IMR-90 (cell line): Measurements from ENCODE around the gene FOXQ1. TPM values are rescaled to one million over a fixed set of nuclear protein-coding genes. Genes with fewer than 3 reads are reported as not detected.

Experiments
- ATAC-seq: fragments of 200-7000 bp; cut with Tn5 transposase; 2 replicates; pipeline ENCODE4 v1.9.1; 2020; ENCODE audit warnings: low read depth, mild to moderate bottlenecking, moderate library complexity
- BruUV-seq: library from RNA; stranded (reverse); fragments of 400-500 nt; replicated peaks from 2 replicates; lab custom pipeline; 2021; lab: Mats Ljungman, UMichigan
- CTCF ChIA-PET: fragments of 300-600 bp; formaldehyde crosslinking; extraction: SDS; loops from one replicate; lab custom pipeline; 2021; ENCODE audit warnings: antibody characterized with exemption; lab: Yijun Ruan, JAX
- POLR2A ChIA-PET: fragments of 300-600 bp; sonication (Branson Sonifier 250); formaldehyde crosslinking; loops from one replicate; lab custom pipeline; 2022; ENCODE audit warnings: antibody characterized with exemption; ENCODE audit not compliant: unreplicated experiment; lab: Charles Lee
- DNase-seq: peaks from one replicate; pipeline ENCODE4 v3.0.0; 2013
- H2AFZ ChIP-seq: replicated peaks from 2 replicates; pipeline ENCODE3; 2013; ENCODE audit warnings: low read length, mild to moderate bottlenecking; ENCODE audit not compliant: poor library complexity
- H2AK5ac ChIP-seq: 2 replicates; pipeline ENCODE4 v1.6.1; 2013; ENCODE audit warnings: low read depth, low read length, inconsistent platforms
- H2AK9ac ChIP-seq: replicated peaks from 2 replicates; pipeline ENCODE3; 2013; ENCODE audit warnings: mild to moderate bottlenecking, low read depth, low read length, moderate library complexity; ENCODE audit not compliant: poor library complexity
- H2BK120ac ChIP-seq: 2 replicates; pipeline ENCODE4 v1.6.1; 2013; ENCODE audit warnings: low read depth, low read length, inconsistent platforms
- H2BK15ac ChIP-seq: 3 replicates; pipeline ENCODE4 v1.6.1; 2013; ENCODE audit warnings: low read depth, low read length, inconsistent platforms
- H2BK20ac ChIP-seq: 2 replicates; pipeline ENCODE4 v1.6.1; 2013; ENCODE audit warnings: low read depth, mild to moderate bottlenecking, inconsistent platforms, low read length, moderate library complexity
- H2BK5ac ChIP-seq: 2 replicates; pipeline ENCODE4 v1.6.1; 2013; ENCODE audit warnings: mild to moderate bottlenecking, low read depth, low read length, inconsistent platforms; ENCODE audit not compliant: poor library complexity, severe bottlenecking
- H3K14ac ChIP-seq: replicated peaks from 2 replicates; pipeline ENCODE4 v1.6.1; 2013; ENCODE audit warnings: low read depth, low read length, inconsistent platforms
- H3K18ac ChIP-seq: 2 replicates; pipeline ENCODE4 v1.6.1; 2013; ENCODE audit warnings: low read depth, low read length, control low read depth
- H3K23ac ChIP-seq: 2 replicates; pipeline ENCODE4 v1.6.1; 2013; ENCODE audit warnings: low read depth, low read length, inconsistent platforms
- H3K27ac ChIP-seq: 2 replicates; pipeline ENCODE4 v1.5.1; 2013; ENCODE audit warnings: mild to moderate bottlenecking, control low read depth, low read length; ENCODE audit not compliant: insufficient read depth
- H3K27me3 ChIP-seq: 2 replicates; pipeline ENCODE4 v1.6.1; 2013; ENCODE audit warnings: low read length; ENCODE audit not compliant: control insufficient read depth, insufficient read depth
- H3K36me3 ChIP-seq: 2 replicates; pipeline ENCODE4 v1.6.1; 2013; ENCODE audit warnings: low read length, mixed read lengths; ENCODE audit not compliant: control insufficient read depth, insufficient read depth
- H3K4ac ChIP-seq: 2 replicates; pipeline ENCODE4 v1.6.1; 2013; ENCODE audit warnings: low read depth, low read length, inconsistent platforms
- H3K4me1 ChIP-seq: 2 replicates; pipeline ENCODE4 v1.6.1; 2013; ENCODE audit warnings: low read length, mixed read lengths; ENCODE audit not compliant: control insufficient read depth, insufficient read depth
- H3K4me2 ChIP-seq: 2 replicates; pipeline ENCODE4 v1.6.1; 2013; ENCODE audit warnings: low read depth, mild to moderate bottlenecking, control low read depth, low read length, moderate library complexity
- H3K4me3 ChIP-seq: 2 replicates; pipeline ENCODE4 v1.5.1; 2013; ENCODE audit warnings: low read depth, mild to moderate bottlenecking, control low read depth, low read length, moderate library complexity; ENCODE audit not compliant: insufficient read depth
- H3K56ac ChIP-seq: 2 replicates; pipeline ENCODE4 v1.6.1; 2013; ENCODE audit warnings: low read length, inconsistent platforms; ENCODE audit not compliant: insufficient read depth; ENCODE audit errors: extremely low read depth
- H3K79me1 ChIP-seq, 2 experiments: 2 replicates each; pipeline ENCODE4 v1.6.1; 2013; ENCODE audit warnings: low read length in 2 of 2, inconsistent platforms in 1 of 2, low read depth in 1 of 2
- H3K9ac ChIP-seq: 2 replicates; pipeline ENCODE4 v1.6.1; 2013; ENCODE audit warnings: low read depth, low read length, control low read depth
- H3K9me1 ChIP-seq: 2 replicates; pipeline ENCODE4 v1.6.1; 2013; ENCODE audit warnings: low read length, inconsistent platforms; ENCODE audit not compliant: insufficient read depth
- H3K9me3 ChIP-seq: 2 replicates; pipeline ENCODE4 v1.6.1; 2013; ENCODE audit warnings: low read length; ENCODE audit not compliant: control insufficient read depth, insufficient read depth
- H4K20me1 ChIP-seq: 2 replicates; pipeline ENCODE4 v1.6.1; 2013; ENCODE audit warnings: low read length, inconsistent platforms; ENCODE audit not compliant: insufficient read depth
- H4K5ac ChIP-seq: 2 replicates; pipeline ENCODE4 v1.6.1; 2013; ENCODE audit warnings: mild to moderate bottlenecking, low read depth, low read length, control low read depth
- H4K8ac ChIP-seq, 2 experiments: 2 replicates each; pipeline ENCODE4 v1.6.1; 2013; ENCODE audit warnings: low read depth in 2 of 2, low read length in 2 of 2, control low read depth in 1 of 2, inconsistent platforms in 1 of 2
- H4K91ac ChIP-seq: 2 replicates; pipeline ENCODE4 v1.6.1; 2013; ENCODE audit warnings: low read depth, low read length, inconsistent platforms; ENCODE audit not compliant: insufficient read depth
- BHLHE40 ChIP-seq: fragments of 150-350 bp; IDR thresholded peaks from 2 replicates; pipeline ENCODE4 v1.6.1; 2016; ENCODE audit warnings: mild to moderate bottlenecking, low read depth, low read length
- CEBPB ChIP-seq: IDR thresholded peaks from 2 replicates; pipeline ENCODE4 v1.6.1; 2012; ENCODE audit warnings: low read depth, low read length, improper control_type of control experiment
- FOS ChIP-seq: fragments of 150-350 bp; IDR thresholded peaks from 2 replicates; pipeline ENCODE4 v1.6.1; 2016; ENCODE audit warnings: low read depth, low read length
- MAZ ChIP-seq: IDR thresholded peaks from 2 replicates; pipeline ENCODE4 v1.6.1; 2012; ENCODE audit warnings: low read depth, mild to moderate bottlenecking, low read length, improper control_type of control experiment, moderate library complexity, borderline replicate concordance
- RCOR1 ChIP-seq: IDR thresholded peaks from 2 replicates; pipeline ENCODE4 v1.6.1; 2012; ENCODE audit warnings: mild to moderate bottlenecking, low read length, improper control_type of control experiment; ENCODE audit not compliant: insufficient replicate concordance
- WGBS, 2 experiments: methylation state at CpG; one replicate each; pipeline versions ENCODE4 v1.1.5 to v1.1.7; 2013; ENCODE audit warnings: missing lambda C conversion rate in 2 of 2; ENCODE audit not compliant: insufficient read length in 1 of 2; ENCODE audit errors: extremely low coverage in 2 of 2; 5-methylcytosine and 5-hydroxymethylcytosine counted together
- dilution Hi-C: fragments of 300-500 bp; cut with HindIII; formaldehyde crosslinking; loops from one replicate; pipeline ENCODE4 v1.14.3; 2018; ENCODE audit warnings: low sequenced_read_pairs; ENCODE audit not compliant: unreplicated experiment
- in situ Hi-C: fragments of 300-500 bp; cut with MboI; formaldehyde crosslinking; loops from 3 replicates; pipeline ENCODE4 v1.14.3; 2019; ENCODE audit warnings: low sequenced_read_pairs, inconsistent platforms, mixed read lengths
- intact Hi-C: fragments of 100-400 bp; cut with micrococcal nuclease; formaldehyde crosslinking; loops from 2 replicates; pipeline ENCODE4 v1.10.0; 2022
- polyA plus RNA-seq, 3 experiments: library from polyadenylated mRNA; depleted of rRNA; stranded (reverse); fragments of >200 nt; gene quantifications; 2 replicates each; pipeline ENCODE4 v1.2.3, GENCODE V29; 2012; ENCODE audit warnings: low replicate concordance in 1 of 3
- total RNA-seq: library from RNA; depleted of rRNA; stranded (reverse); fragments of >200 nt; gene quantifications from 2 replicates; pipeline ENCODE4 v1.2.3, GENCODE V29; 2012
- TF ChIP-seq, protein P1 (sequence below): fragments of 150-350 bp; IDR thresholded peaks from 2 replicates; pipeline ENCODE4 v1.6.1; 2016; ENCODE audit warnings: low read depth, mild to moderate bottlenecking, low read length, moderate library complexity, borderline replicate concordance

The FOXQ1 gene
- total and polyA plus RNA-seq, 2 of the 4 experiments (the other 2 are of a cell fraction): not detected

DNA sequence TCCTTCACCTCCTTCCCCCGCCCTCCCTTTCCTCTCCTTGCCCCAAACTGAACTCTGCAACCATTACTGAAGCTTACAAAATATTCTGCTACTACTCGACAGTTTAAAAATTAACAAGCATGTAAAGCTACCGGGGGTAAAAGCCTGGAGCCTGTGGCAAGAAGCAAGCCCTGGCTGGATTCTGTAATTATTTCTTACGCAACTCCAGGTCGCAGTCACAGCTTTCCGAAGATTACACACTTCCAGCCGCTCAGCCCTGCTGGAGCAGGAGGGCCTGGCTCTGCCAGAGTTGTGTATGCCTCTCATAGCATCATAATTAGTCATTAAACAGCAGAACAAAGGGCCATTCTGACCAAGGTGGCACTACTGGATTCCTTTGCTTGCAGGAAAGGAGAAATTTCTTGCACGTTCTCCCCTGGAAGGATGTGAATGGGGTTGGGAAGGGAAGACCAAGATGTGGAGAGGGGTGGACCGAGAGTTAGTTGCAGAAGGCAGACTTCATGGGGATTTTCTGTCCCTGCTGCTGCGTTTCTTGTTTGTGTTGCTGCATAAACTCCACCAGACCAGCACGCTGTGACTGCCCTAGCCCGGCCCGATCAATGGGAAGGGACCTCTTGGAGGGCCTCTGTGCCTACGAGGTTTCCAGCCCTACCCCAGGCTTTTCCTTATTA, 23.6 kb downstream of the FOXQ1 start:
- H3K4me1 ChIP-seq: peaks cover 7% of the 10 kb centered on the region; the same call in 1 of the 2 replicates
- no peaks in the 10 kb centered on the region for H3K27me3 ChIP-seq
- H4K8ac ChIP-seq: no peak overlapping the region; a peak in 1 of 4 replicates
- in situ Hi-C loops (no loop called here), intact Hi-C loops (no loop called here), dilution Hi-C loops (no loop called here)
- ChIA-PET POLR2A (no interaction called here), CTCF (no interaction called here)
- no TSS peak for BruUV-seq
- 10% methylated on average over 5 of the region's 14 CpGs; no CpG with 5 or more reads in 1 of the 2 experiments for WGBS, 2 experiments
- TF ChIP-seq CEBPB: peak; percentile 97
- TF ChIP-seq MAZ: peak; percentile 13; the same call in 1 of the 2 replicates
- TF ChIP-seq RCOR1: no peak
- peak; percentile 48; the same call in 1 of the 2 replicates for TF ChIP-seq BHLHE40
- TF ChIP-seq FOS: peak; percentile 10; the same call in 1 of the 2 replicates
- TF ChIP-seq, protein P1, sequence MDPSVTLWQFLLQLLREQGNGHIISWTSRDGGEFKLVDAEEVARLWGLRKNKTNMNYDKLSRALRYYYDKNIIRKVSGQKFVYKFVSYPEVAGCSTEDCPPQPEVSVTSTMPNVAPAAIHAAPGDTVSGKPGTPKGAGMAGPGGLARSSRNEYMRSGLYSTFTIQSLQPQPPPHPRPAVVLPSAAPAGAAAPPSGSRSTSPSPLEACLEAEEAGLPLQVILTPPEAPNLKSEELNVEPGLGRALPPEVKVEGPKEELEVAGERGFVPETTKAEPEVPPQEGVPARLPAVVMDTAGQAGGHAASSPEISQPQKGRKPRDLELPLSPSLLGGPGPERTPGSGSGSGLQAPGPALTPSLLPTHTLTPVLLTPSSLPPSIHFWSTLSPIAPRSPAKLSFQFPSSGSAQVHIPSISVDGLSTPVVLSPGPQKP: no peak
- no peak overlapping the region for H3K23ac ChIP-seq
- H3K14ac ChIP-seq: 0 out of 2 replicates have a peak overlapping the region, but pooled peaks have one; percentile 16
- no peak overlapping the region for H4K91ac ChIP-seq
- peak overlapping the region; percentile 4 for H2BK5ac ChIP-seq
- no peaks in the 10 kb centered on the region for H4K20me1 ChIP-seq
- no peaks in the 10 kb centered on the region for H3K9me1 ChIP-seq
- no peak overlapping the region for H4K5ac ChIP-seq
- H3K4me3 ChIP-seq: no peak overlapping the region
- peak overlapping the region; percentile 43; the same call in 1 of the 2 replicates for H2BK20ac ChIP-seq
- ATAC-seq (peak; percentile 95), DNase-seq (peak; percentile 76)
- peak overlapping the region; percentile 4 for H2BK120ac ChIP-seq
- H2BK15ac ChIP-seq: 0 out of 3 replicates have a peak overlapping the region, but pooled peaks have one; percentile 40
- H3K9me3 ChIP-seq: no peaks in the 10 kb centered on the region
- H3K36me3 ChIP-seq: no peaks in the 10 kb centered on the region
- H3K4ac ChIP-seq: peak overlapping the region; percentile 12; the same call in 1 of the 2 replicates
- H3K9ac ChIP-seq: no peak overlapping the region
- H3K79me1 ChIP-seq: no peaks in the 10 kb centered on the region
- H2AK5ac ChIP-seq: no peak overlapping the region
- peak overlapping the region; percentile 36 for H2AFZ ChIP-seq
- H3K4me2 ChIP-seq: peak overlapping the region; percentile 3; the same call in 1 of the 2 replicates
- H3K18ac ChIP-seq: no peak overlapping the region; the same call in 1 of the 2 replicates
- no peak overlapping the region for H3K56ac ChIP-seq
- no peak overlapping the region for H2AK9ac ChIP-seq
- H3K27ac ChIP-seq: peak overlapping the region; percentile 41; the same call in 1 of the 2 replicates
